CD4-positive, alpha-beta T cell (primary cell): ENCODE measurements around the gene MFAP2. TPM values are rescaled to one million over a fixed set of nuclear protein-coding genes. Genes with fewer than 3 reads are reported as not detected.

Experiments used
- ATAC-seq: fragments of 200-7000 bp; cut with Tn5 transposase; one replicate; pipeline ENCODE4 v1.10.0; 2022; ENCODE audit warnings: mild to moderate bottlenecking; ENCODE audit not compliant: poor library complexity
- CTCF ChIA-PET: fragments of 350-600 bp; sonication (Branson Sonifier 250); formaldehyde crosslinking; loops from one replicate; lab custom pipeline; 2021; ENCODE audit warnings: antibody characterized with exemption, inconsistent platforms; lab: Charles Lee
- POLR2A ChIA-PET: fragments of 350-600 bp; sonication (Branson Sonifier 250); formaldehyde crosslinking; loops from one replicate; lab custom pipeline; 2021; ENCODE audit warnings: antibody characterized with exemption, inconsistent platforms; lab: Charles Lee
- DNase-seq, 14 experiments: peaks; one replicate each; pipeline ENCODE4 v3.0.0-alpha.2; 2013 to 2020; ENCODE audit warnings: mixed read lengths in 2 of 14
- H3K27ac ChIP-seq, 2 donors: one replicate each; pipeline versions ENCODE4 v1.5.1 to v1.7.0; 2013; ENCODE audit warnings: low read length in 2 of 2, low read depth in 1 of 2, mild to moderate bottlenecking in 1 of 2
- H3K27me3 ChIP-seq, 2 experiments: 1 replicate in 1 of 2; 2 replicates in 1 of 2; pipeline versions ENCODE4 v1.6.1 to v1.7.0; 2013; ENCODE audit warnings: low read length in 2 of 2, control low read depth in 1 of 2, mild to moderate bottlenecking in 1 of 2, moderate library complexity in 1 of 2; ENCODE audit not compliant: insufficient read depth in 2 of 2, control insufficient read depth in 1 of 2
- H3K36me3 ChIP-seq: one replicate; pipeline ENCODE4 v1.6.1; 2013; ENCODE audit warnings: low read length, control low read depth; ENCODE audit not compliant: insufficient read depth
- H3K4me1 ChIP-seq: one replicate; pipeline ENCODE4 v1.6.1; 2013; ENCODE audit warnings: low read length, control low read depth; ENCODE audit not compliant: insufficient read depth
- H3K4me3 ChIP-seq: one replicate; pipeline ENCODE4 v1.5.1; 2013; ENCODE audit warnings: mild to moderate bottlenecking, low read length, moderate library complexity
- H3K9me3 ChIP-seq, 2 experiments: 1 replicate in 1 of 2; 2 replicates in 1 of 2; pipeline versions ENCODE4 v1.6.1 to v1.7.0; 2013; ENCODE audit warnings: low read length in 2 of 2, mild to moderate bottlenecking in 2 of 2, control low read depth in 1 of 2, moderate library complexity in 1 of 2; ENCODE audit not compliant: control insufficient read depth in 1 of 2, insufficient read depth in 1 of 2
- H3K27ac Mint-ChIP-seq: one replicate; pipeline ENCODE4 v1.8.0; 2020; ENCODE audit warnings: mixed read lengths
- H3K27me3 Mint-ChIP-seq: one replicate; pipeline ENCODE4 v1.8.0; 2021; ENCODE audit warnings: mixed read lengths
- H3K36me3 Mint-ChIP-seq: one replicate; pipeline ENCODE4 v1.8.0; 2021; ENCODE audit warnings: low read depth, mixed read lengths
- H3K4me1 Mint-ChIP-seq: one replicate; pipeline ENCODE4 v1.8.0; 2021; ENCODE audit warnings: low read depth, mixed read lengths
- H3K4me3 Mint-ChIP-seq: one replicate; pipeline ENCODE4 v1.8.0; 2020; ENCODE audit warnings: mild to moderate bottlenecking, mixed read lengths
- H3K9me3 Mint-ChIP-seq: one replicate; pipeline ENCODE4 v1.8.0; 2020; ENCODE audit warnings: mixed read lengths
- intact Hi-C, 2 experiments: fragments of 100-400 bp; cut with DNase I in 1 of 2; cut with micrococcal nuclease in 1 of 2; formaldehyde crosslinking; loops; one replicate each; pipeline versions ENCODE4 v1.15.1 to v1.9.0; 2023 to 2025; cut with DNase I, micrococcal nuclease
- total RNA-seq, 174 experiments: library from RNA in 2 of 174; stranded (reverse) in 2 of 174; gene quantifications; one replicate each; pipeline ENCODE4 v1.2.3 and lab custom pipeline; 2021 to 2026
- TF ChIP-seq, protein P1 (sequence below): fragments of 200-600 bp; IDR thresholded peaks from one replicate; pipeline ENCODE4 v1.8.0; 2022; ENCODE audit warnings: antibody characterized with exemption, mild to moderate bottlenecking

MFAP2 gene
- total RNA-seq, 2 experiments from 2014 or later: not detected

DNA sequence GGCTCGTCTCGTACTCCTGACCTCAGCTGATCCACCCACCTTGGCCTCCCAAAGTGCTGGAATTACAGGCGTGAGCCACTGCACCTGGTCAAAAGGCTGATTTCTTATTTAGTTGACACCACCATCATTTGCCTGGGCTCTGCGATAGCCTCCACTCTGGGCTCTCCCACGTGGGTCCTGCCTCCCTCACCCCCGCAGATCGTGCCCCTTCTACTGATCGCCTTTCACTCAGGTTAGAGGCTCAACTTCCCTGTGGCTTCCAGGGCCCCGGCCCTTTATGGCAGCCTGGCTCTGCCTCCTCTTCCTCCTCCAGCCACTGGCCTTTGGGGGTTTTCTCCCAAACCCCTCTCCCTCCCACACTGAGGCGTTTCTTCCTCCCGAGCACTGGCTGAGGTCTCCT lies 2.5 kb upstream of the MFAP2 start:
- peaks cover 21% of the 10 kb centered on the region for H3K27me3 Mint-ChIP-seq
- POLR2A ChIA-PET: no interaction called here
- Histone ChIP-seq H3K27ac (no peak overlapping the region), H3K27me3 (peaks cover 7 to 16% of the 10 kb centered on the region in 2 experiments), H3K4me1 (peaks cover 14% of the 10 kb centered on the region), H3K36me3 (peaks cover 19% of the 10 kb centered on the region), H3K9me3 (no peaks in the 10 kb centered on the region), H3K4me3 (no peak overlapping the region)
- CTCF ChIA-PET: no interaction called here
- no peak for DNase-seq
- TF ChIP-seq, protein P1, sequence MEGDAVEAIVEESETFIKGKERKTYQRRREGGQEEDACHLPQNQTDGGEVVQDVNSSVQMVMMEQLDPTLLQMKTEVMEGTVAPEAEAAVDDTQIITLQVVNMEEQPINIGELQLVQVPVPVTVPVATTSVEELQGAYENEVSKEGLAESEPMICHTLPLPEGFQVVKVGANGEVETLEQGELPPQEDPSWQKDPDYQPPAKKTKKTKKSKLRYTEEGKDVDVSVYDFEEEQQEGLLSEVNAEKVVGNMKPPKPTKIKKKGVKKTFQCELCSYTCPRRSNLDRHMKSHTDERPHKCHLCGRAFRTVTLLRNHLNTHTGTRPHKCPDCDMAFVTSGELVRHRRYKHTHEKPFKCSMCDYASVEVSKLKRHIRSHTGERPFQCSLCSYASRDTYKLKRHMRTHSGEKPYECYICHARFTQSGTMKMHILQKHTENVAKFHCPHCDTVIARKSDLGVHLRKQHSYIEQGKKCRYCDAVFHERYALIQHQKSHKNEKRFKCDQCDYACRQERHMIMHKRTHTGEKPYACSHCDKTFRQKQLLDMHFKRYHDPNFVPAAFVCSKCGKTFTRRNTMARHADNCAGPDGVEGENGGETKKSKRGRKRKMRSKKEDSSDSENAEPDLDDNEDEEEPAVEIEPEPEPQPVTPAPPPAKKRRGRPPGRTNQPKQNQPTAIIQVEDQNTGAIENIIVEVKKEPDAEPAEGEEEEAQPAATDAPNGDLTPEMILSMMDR: no peak
- intact Hi-C loops: no loop called here
- H3K36me3 Mint-ChIP-seq: peaks cover 18% of the 10 kb centered on the region
- no peak overlapping the region for H3K27ac Mint-ChIP-seq
- H3K4me1 Mint-ChIP-seq: peaks cover 9% of the 10 kb centered on the region
- H3K9me3 Mint-ChIP-seq: no peaks in the 10 kb centered on the region
- ATAC-seq: no peak
- H3K4me3 Mint-ChIP-seq: no peak overlapping the region

DNA sequence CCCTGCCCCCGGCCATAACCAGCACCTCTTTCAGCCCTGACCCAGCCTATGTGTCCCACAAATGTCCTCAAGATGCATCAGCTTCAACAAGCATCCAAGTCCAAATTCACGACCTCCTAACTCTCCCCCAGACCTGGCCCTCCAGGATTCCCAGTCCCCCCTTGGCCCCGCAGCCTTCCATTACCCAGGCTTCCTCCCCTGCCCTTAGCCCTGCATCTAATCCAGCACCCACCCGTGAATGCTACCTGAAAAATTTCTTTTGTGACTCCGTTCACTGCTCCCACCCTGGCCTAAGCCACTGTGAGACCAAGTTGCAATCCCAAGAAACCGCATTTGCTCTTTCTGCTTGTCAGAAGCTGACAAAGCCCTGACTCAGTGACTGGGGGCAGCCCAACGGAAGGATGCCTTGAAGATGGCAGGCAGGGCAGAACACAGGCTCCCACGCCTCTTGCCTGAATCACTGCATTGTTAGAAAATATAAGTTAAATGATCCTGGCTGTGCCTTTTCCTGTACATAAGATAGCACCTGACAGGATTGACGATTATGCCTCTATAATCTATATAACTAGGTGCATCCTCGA lies 939 bp upstream of the MFAP2 start:
- H3K36me3 ChIP-seq: peaks cover 5% of the 10 kb centered on the region
- H3K27me3 ChIP-seq: peaks cover 7 to 16% of the 10 kb centered on the region in 2 experiments
- TF ChIP-seq, protein P1: no peak
- H3K27ac ChIP-seq: no peak overlapping the region
- no peaks in the 10 kb centered on the region for H3K9me3 Mint-ChIP-seq
- DNase-seq: no peak
- H3K9me3 ChIP-seq: no peaks in the 10 kb centered on the region
- ChIA-PET POLR2A (no interaction called here), CTCF (no interaction called here)
- H3K27me3 Mint-ChIP-seq: peaks cover 21% of the 10 kb centered on the region
- H3K4me1 ChIP-seq: peaks cover 14% of the 10 kb centered on the region
- H3K4me3 ChIP-seq: no peak overlapping the region
- H3K36me3 Mint-ChIP-seq: peaks cover 6% of the 10 kb centered on the region
- no peak for ATAC-seq
- no peak overlapping the region for H3K27ac Mint-ChIP-seq
- H3K4me3 Mint-ChIP-seq: peak overlapping the region; percentile 40
- intact Hi-C loops: no loop called here
- peaks cover 9% of the 10 kb centered on the region for H3K4me1 Mint-ChIP-seq

DNA sequence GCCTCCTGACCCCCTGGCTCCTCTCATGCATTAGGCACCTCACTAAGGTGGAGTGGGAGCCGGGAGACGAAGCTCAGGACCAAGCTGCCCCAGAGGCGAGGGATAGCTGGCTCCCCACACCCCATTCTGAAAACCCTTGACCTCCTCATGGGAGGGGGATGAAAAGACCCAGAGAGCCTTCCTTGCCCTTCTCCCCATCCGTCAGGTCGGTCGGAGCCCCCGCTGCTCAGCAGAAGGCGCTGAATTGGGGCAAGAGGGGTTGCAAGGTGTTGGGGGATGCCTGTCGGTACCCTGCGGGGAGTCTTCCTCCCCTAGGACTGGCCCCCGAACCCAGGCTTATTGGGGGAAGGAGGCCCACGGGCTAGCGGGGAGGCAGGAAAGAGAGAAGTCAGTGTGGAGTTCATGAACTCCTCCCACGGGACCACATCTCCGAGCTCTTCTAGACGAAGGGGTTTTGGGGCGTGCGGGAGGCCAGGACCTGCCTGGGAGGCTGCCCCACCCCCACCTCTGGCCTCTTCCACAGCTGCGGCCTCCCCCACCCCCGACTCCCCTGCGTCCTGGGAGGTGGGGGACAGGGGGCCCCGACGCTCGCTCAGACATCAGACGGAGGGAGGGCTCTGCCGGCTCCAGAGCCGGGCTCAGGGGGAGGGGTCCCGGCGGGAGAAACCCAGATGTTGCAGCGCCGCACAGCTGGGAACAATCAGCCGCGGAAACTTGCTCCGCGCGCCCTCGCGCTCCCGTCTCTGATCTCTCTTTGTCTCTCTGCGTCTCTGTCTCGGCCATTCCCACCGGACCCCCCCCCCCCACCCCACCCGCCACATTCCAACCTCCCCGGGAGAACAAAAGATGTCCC lies 719 bp downstream of the MFAP2 start:
- H3K9me3 Mint-ChIP-seq: no peaks in the 10 kb centered on the region
- CTCF ChIA-PET: no interaction called here

More for the DNA sequence above, 719 bp downstream of the MFAP2 start:
- Histone ChIP-seq H3K36me3 (no peaks in the 10 kb centered on the region), H3K27ac (no peak overlapping the region), H3K4me1 (peaks cover 14% of the 10 kb centered on the region), H3K4me3 (peak overlapping the region; percentile 5), H3K9me3 (no peaks in the 10 kb centered on the region), H3K27me3 (peaks cover 7 to 16% of the 10 kb centered on the region in 2 experiments)
- TF ChIP-seq, protein P1: no peak
- H3K36me3 Mint-ChIP-seq: no peaks in the 10 kb centered on the region
- ATAC-seq (no peak), DNase-seq (no peak)
- no peak overlapping the region for H3K27ac Mint-ChIP-seq
- POLR2A ChIA-PET: no interaction called here
- peaks cover 9% of the 10 kb centered on the region for H3K4me1 Mint-ChIP-seq
- H3K27me3 Mint-ChIP-seq: peaks cover 21% of the 10 kb centered on the region
- peak overlapping the region; percentile 2 for H3K4me3 Mint-ChIP-seq
- intact Hi-C loops: no loop called here
